ENCODE results near the gene LRRTM3.

Gene LRRTM3

GRCh38 chr10:66916030-66916429 is 9.8 kb upstream of the LRRTM3 start:
- TF ChIP-seq POLR2AphosphoS5 (IDR thresholded peaks at IDR 0.05; ENCODE audit: low read depth, low read length) (no peak), REST (IDR thresholded peaks at IDR 0.05; ENCODE audit: insufficient read depth in 1 of 2, low read depth in 2 of 2, low read length in 2 of 2) (no peak), FOXP2 (optimal IDR thresholded peaks at IDR 0.05; ENCODE audit: borderline replicate concordance, extremely low read depth, extremely low read length, insufficient read depth) (no peak), TAF1 (IDR thresholded peaks at IDR 0.05; ENCODE audit: borderline replicate concordance, insufficient read depth, low read length) (no peak), SIN3A (IDR thresholded peaks at IDR 0.05; ENCODE audit: borderline replicate concordance, insufficient read depth, low read length) (no peak)

- TF ChIP-seq FOXP2 (optimal IDR thresholded peaks at IDR 0.05; ENCODE audit: borderline replicate concordance, extremely low read depth, extremely low read length, insufficient read depth): no peak
- no peak for TF ChIP-seq POLR2AphosphoS5 (IDR thresholded peaks at IDR 0.05; ENCODE audit: low read depth, low read length)
- TF ChIP-seq TAF1 (IDR thresholded peaks at IDR 0.05; ENCODE audit: borderline replicate concordance, insufficient read depth, low read length): no peak
- TF ChIP-seq REST (IDR thresholded peaks at IDR 0.05; ENCODE audit: insufficient read depth in 1 of 2, low read depth in 2 of 2, low read length in 2 of 2): no peak
- no peak for TF ChIP-seq SIN3A (IDR thresholded peaks at IDR 0.05; ENCODE audit: borderline replicate concordance, insufficient read depth, low read length)
Measured at GRCh38 chr10:66917104-66917503, 8.7 kb upstream of the LRRTM3 start.

- TF ChIP-seq SIN3A (IDR thresholded peaks at IDR 0.05; ENCODE audit: borderline replicate concordance, insufficient read depth, low read length) (no peak), FOXP2 (optimal IDR thresholded peaks at IDR 0.05; ENCODE audit: borderline replicate concordance, extremely low read depth, extremely low read length, insufficient read depth) (no peak), POLR2AphosphoS5 (IDR thresholded peaks at IDR 0.05; ENCODE audit: low read depth, low read length) (no peak), TAF1 (IDR thresholded peaks at IDR 0.05; ENCODE audit: borderline replicate concordance, insufficient read depth, low read length) (no peak), REST (IDR thresholded peaks at IDR 0.05; ENCODE audit: insufficient read depth in 1 of 2, low read depth in 2 of 2, low read length in 2 of 2) (no peak)
Measured at GRCh38 chr10:66919248-66919647, 6.6 kb upstream of the LRRTM3 start.

GRCh38 chr10:66924674-66925345 is 1.0 kb upstream of the LRRTM3 start:
- TF ChIP-seq POLR2AphosphoS5 (IDR thresholded peaks at IDR 0.05; ENCODE audit: low read depth, low read length): no peak
- no peak for TF ChIP-seq SIN3A (IDR thresholded peaks at IDR 0.05; ENCODE audit: borderline replicate concordance, insufficient read depth, low read length)
- TF ChIP-seq FOXP2 (optimal IDR thresholded peaks at IDR 0.05; ENCODE audit: borderline replicate concordance, extremely low read depth, extremely low read length, insufficient read depth): no peak

GRCh38 chr10:66925373-66925772 is 463 bp upstream of the LRRTM3 start:
- TF ChIP-seq POLR2AphosphoS5 (IDR thresholded peaks at IDR 0.05; ENCODE audit: low read depth, low read length) (no peak), FOXP2 (optimal IDR thresholded peaks at IDR 0.05; ENCODE audit: borderline replicate concordance, extremely low read depth, extremely low read length, insufficient read depth) (no peak), TAF1 (IDR thresholded peaks at IDR 0.05; ENCODE audit: borderline replicate concordance, insufficient read depth, low read length) (no peak), SIN3A (IDR thresholded peaks at IDR 0.05; ENCODE audit: borderline replicate concordance, insufficient read depth, low read length) (no peak), REST (IDR thresholded peaks at IDR 0.05; ENCODE audit: insufficient read depth in 1 of 2, low read depth in 2 of 2, low read length in 2 of 2) (no peak)
